ENCODE results near the gene PDPK1.
"Not testable (repeated sequence)": the region's sequence is repeated elsewhere in the genome, so short reads cannot be mapped to it uniquely, and the experiment has no call there.

PDPK1 gene

GRCh38 chr16:2595393-2596205 is 57.8 kb downstream of the PDPK1 start:
- DNase-seq, result no peak

- DNase-seq, result no peak
Measured at GRCh38 chr16:2596747-2597559, 59.1 kb downstream of the PDPK1 start.

GRCh38 chr16:2597560-2597902 is 59.7 kb downstream of the PDPK1 start:
- no peak for DNase-seq

GRCh38 chr16:2598133-2598641 is 60.4 kb downstream of the PDPK1 start:
- no peak for DNase-seq

- DNase-seq, result no peak
Measured at GRCh38 chr16:2598723-2599122, 60.9 kb downstream of the PDPK1 start.

- not testable (repeated sequence) for DNase-seq
Measured at GRCh38 chr16:2599165-2599564, 61.3 kb downstream of the PDPK1 start.

GRCh38 chr16:2599785-2600184 is 62.0 kb downstream of the PDPK1 start:
- DNase-seq, result not testable (repeated sequence)

- DNase-seq, result not testable (repeated sequence)
Measured at GRCh38 chr16:2601301-2602025, 63.6 kb downstream of the PDPK1 start.

- not testable (repeated sequence) for DNase-seq
Measured at GRCh38 chr16:2602175-2602574, 64.4 kb downstream of the PDPK1 start.

GRCh38 chr16:2603165-2604015 is 65.6 kb downstream of the PDPK1 start:
- peak; percentile 83 for DNase-seq

- not testable (repeated sequence) for DNase-seq
Measured at GRCh38 chr16:2604016-2604369, 66.2 kb downstream of the PDPK1 start.

- DNase-seq, result not testable (repeated sequence)
Measured at GRCh38 chr16:2606820-2607219, 69.0 kb downstream of the PDPK1 start.

- not testable (repeated sequence) for DNase-seq
Measured at GRCh38 chr16:2609345-2609744, 71.5 kb downstream of the PDPK1 start.

GRCh38 chr16:2609827-2610470 is 72.1 kb downstream of the PDPK1 start:
- DNase-seq, result no peak

- no peak for DNase-seq
Measured at GRCh38 chr16:2610781-2611498, 73.1 kb downstream of the PDPK1 start.

GRCh38 chr16:2611499-2611862 is 73.7 kb downstream of the PDPK1 start:
- DNase-seq, result no peak

- not testable (repeated sequence) for DNase-seq
Measured at GRCh38 chr16:2611877-2612276, 74.1 kb downstream of the PDPK1 start.

GRCh38 chr16:2613251-2613650 is 75.4 kb downstream of the PDPK1 start:
- DNase-seq, result not testable (repeated sequence)

- no peak for DNase-seq
Measured at GRCh38 chr16:2614761-2615191, 77.0 kb downstream of the PDPK1 start.

GRCh38 chr16:2618964-2619363 is 81.1 kb downstream of the PDPK1 start:
- DNase-seq, result not testable (repeated sequence)

- not testable (repeated sequence) for DNase-seq
Measured at GRCh38 chr16:2619628-2620027, 81.8 kb downstream of the PDPK1 start.

All from NCI-H524 treated with DMSO at 0.1 percent for 48 hours (cell line).